Measurements from ENCODE around the gene PODXL.

The PODXL gene

GRCh38 chr7:131501422-131501821 lies 55.0 kb downstream of the PODXL start:
- Histone ChIP-seq H3K27ac (ENCODE audit: low read depth, low read length, severe bottlenecking) (no peak overlapping the region), H3K4me1 (ENCODE audit: control insufficient read depth, insufficient read depth, low read length, poor library complexity, severe bottlenecking) (peaks cover 7% of the 10 kb centered on the region), H3K4me3 (ENCODE audit: extremely low read depth, insufficient read depth, low read length, poor library complexity, severe bottlenecking) (no peak overlapping the region), H3K9me3 (ENCODE audit: control insufficient read depth, low read length) (no peaks in the 10 kb centered on the region), H3K36me3 (ENCODE audit: control insufficient read depth, insufficient read depth, low read length) (peaks cover 86% of the 10 kb centered on the region)
- 97 to 100% methylated on average over 3 of the region's 3 CpGs for WGBS, 2 experiments (ENCODE audit: insufficient coverage in 2 of 2)

DNA sequence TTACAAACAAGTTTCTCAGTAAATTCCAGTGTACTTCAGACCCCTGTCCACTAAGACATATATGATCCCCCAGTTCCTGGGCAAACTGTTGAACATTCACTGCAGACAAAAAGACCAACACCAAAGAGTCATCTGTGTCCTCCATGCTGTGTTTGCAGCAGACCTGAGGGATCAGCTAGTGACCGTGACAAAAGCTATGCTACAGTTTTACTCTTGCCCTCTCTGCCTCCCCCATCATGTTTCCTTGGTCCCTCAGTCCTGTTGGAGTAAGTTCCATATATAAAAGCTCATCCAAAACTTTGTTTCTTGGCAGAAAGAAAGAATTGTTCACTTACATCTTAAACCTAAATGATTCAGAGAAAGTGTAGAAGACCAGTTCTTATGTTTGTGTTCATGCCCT lies 56.1 kb downstream of the PODXL start:
- WGBS, 2 experiments (ENCODE audit: insufficient coverage in 2 of 2), result 50 to 86% methylated on average over 1 of the region's 1 CpG
- Histone ChIP-seq H3K36me3 (ENCODE audit: control insufficient read depth, insufficient read depth, low read length) (peaks cover 76% of the 10 kb centered on the region), H3K9me3 (ENCODE audit: control insufficient read depth, low read length) (no peaks in the 10 kb centered on the region), H3K4me1 (ENCODE audit: control insufficient read depth, insufficient read depth, low read length, poor library complexity, severe bottlenecking) (peaks cover 7% of the 10 kb centered on the region), H3K4me3 (ENCODE audit: extremely low read depth, insufficient read depth, low read length, poor library complexity, severe bottlenecking) (no peak overlapping the region), H3K27ac (ENCODE audit: low read depth, low read length, severe bottlenecking) (peak overlapping the region; percentile 13)

- Histone ChIP-seq H3K4me1 (ENCODE audit: control insufficient read depth, insufficient read depth, low read length, poor library complexity, severe bottlenecking) (peaks cover 7% of the 10 kb centered on the region), H3K4me3 (ENCODE audit: extremely low read depth, insufficient read depth, low read length, poor library complexity, severe bottlenecking) (no peak overlapping the region), H3K36me3 (ENCODE audit: control insufficient read depth, insufficient read depth, low read length) (peaks cover 75% of the 10 kb centered on the region), H3K27ac (ENCODE audit: low read depth, low read length, severe bottlenecking) (no peak overlapping the region), H3K9me3 (ENCODE audit: control insufficient read depth, low read length) (no peaks in the 10 kb centered on the region)
- 94 to 100% methylated on average over 2 to 4 of the region's 6 CpGs for WGBS, 2 experiments (ENCODE audit: insufficient coverage in 2 of 2)
Observed at GRCh38 chr7:131499801-131500200, 56.6 kb downstream of the PODXL start.

DNA sequence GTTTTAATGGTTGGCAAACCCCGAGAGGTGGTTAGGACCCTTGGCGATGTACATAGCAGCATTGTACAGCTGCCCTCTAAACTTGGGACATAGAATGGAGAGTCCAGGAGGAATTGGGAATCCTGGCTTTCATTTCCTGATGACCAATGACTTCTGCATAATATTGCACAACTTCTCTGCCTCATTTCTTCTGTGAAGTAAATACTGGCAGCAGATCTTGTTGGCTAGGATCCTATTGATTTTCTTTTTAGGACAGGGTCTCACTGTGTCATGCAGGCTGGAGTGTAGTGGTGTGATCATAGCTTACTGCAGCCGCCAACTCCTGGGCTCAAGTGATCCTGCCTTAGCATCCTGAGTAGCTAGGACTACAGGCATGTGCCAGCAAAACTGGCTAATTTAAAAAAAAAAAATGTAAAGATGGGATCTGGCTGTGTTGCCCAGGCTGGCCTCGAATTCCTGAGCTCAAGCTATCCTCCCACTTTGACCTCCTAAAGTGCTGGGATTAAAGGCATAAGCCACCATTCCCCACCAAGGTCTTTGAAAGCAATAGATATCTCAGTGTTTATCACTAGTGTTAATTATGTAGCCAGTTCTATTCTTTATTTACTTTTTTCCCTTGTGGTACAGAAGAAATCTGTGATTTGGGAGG lies 58.1 kb downstream of the PODXL start:
- 83 to 97% methylated on average over 3 to 4 of the region's 4 CpGs for WGBS, 2 experiments (ENCODE audit: insufficient coverage in 2 of 2)
- H3K4me3 ChIP-seq (ENCODE audit: extremely low read depth, insufficient read depth, low read length, poor library complexity, severe bottlenecking), result no peak overlapping the region
- no peaks in the 10 kb centered on the region for H3K9me3 ChIP-seq (ENCODE audit: control insufficient read depth, low read length)
- H3K4me1 ChIP-seq (ENCODE audit: control insufficient read depth, insufficient read depth, low read length, poor library complexity, severe bottlenecking), result peaks cover 5% of the 10 kb centered on the region
- H3K27ac ChIP-seq (ENCODE audit: low read depth, low read length, severe bottlenecking), result no peak overlapping the region
- peaks cover 62% of the 10 kb centered on the region for H3K36me3 ChIP-seq (ENCODE audit: control insufficient read depth, insufficient read depth, low read length)

DNA sequence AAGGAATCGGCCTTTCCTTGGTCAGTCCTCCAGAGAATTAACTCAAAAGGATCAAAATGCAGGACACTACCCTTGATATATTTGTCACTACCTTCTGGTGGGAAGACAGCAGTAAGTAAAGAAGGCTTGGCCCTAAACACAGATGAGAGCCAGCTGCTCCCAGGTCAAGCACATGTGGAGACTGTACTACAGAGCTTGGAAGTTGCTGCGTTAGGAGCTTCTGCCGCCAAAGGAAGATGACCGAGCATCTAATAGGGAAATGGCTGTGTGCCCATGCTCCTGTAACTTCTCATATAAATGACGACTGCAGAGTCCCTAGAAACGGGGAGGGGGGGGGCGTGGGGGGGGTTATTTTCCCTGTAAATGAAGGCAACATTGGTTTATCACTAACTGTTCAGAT lies 59.0 kb downstream of the PODXL start:
- WGBS, 2 experiments (ENCODE audit: insufficient coverage in 2 of 2), result 80 to 87% methylated on average over 1 to 3 of the region's 7 CpGs
- H3K4me3 ChIP-seq (ENCODE audit: extremely low read depth, insufficient read depth, low read length, poor library complexity, severe bottlenecking), result no peak overlapping the region
- H3K27ac ChIP-seq (ENCODE audit: low read depth, low read length, severe bottlenecking), result peak overlapping the region; percentile 26
- peaks cover 53% of the 10 kb centered on the region for H3K36me3 ChIP-seq (ENCODE audit: control insufficient read depth, insufficient read depth, low read length)
- H3K9me3 ChIP-seq (ENCODE audit: control insufficient read depth, low read length), result no peaks in the 10 kb centered on the region
- H3K4me1 ChIP-seq (ENCODE audit: control insufficient read depth, insufficient read depth, low read length, poor library complexity, severe bottlenecking), result peaks cover 2% of the 10 kb centered on the region

DNA sequence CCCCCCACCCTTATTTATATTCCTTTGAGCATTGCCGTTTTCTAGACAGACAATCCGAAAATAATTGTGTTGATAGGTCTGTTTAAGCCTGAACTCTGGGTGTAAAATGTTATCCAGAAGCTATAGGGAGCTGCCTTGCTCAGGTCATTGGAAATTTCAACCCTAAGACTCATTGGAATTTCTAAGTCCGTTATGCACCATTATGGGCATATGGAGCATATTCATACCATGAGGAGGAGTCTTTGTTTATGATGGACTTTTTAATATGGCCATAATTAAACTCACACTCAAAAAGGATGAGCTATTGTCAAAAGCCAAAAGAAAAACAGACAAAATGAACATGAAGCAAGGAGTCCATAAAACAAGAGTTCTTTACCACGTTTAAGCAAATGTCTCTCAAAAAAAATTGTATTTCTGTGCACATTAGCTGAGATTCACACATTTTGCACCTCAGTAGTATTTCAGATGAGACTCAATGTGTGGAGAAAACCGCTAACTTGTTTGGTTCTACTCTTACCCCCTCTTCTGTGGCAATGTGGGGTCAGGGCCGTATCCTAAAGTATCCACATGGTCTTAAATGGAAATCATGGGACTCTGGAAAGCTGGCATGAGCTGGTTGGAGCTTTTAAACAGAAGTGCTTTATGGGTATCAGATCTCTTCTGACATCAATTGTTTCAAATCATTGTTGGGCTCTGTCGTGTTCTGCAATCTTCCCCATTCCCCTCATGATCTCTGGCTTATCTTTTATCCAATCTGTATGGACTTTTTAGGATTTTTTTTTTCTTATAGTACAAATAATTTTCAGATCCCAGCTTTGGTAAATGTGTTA lies 60.5 kb downstream of the PODXL start:
- H3K27ac ChIP-seq (ENCODE audit: low read depth, low read length, severe bottlenecking), result no peak overlapping the region
- H3K4me1 ChIP-seq (ENCODE audit: control insufficient read depth, insufficient read depth, low read length, poor library complexity, severe bottlenecking), result no peaks in the 10 kb centered on the region
- H3K4me3 ChIP-seq (ENCODE audit: extremely low read depth, insufficient read depth, low read length, poor library complexity, severe bottlenecking), result no peak overlapping the region
- 95 to 100% methylated on average over 1 to 4 of the region's 7 CpGs for WGBS, 2 experiments (ENCODE audit: insufficient coverage in 2 of 2)
- no peaks in the 10 kb centered on the region for H3K9me3 ChIP-seq (ENCODE audit: control insufficient read depth, low read length)
- H3K36me3 ChIP-seq (ENCODE audit: control insufficient read depth, insufficient read depth, low read length), result peaks cover 45% of the 10 kb centered on the region

- Histone ChIP-seq H3K9me3 (ENCODE audit: control insufficient read depth, low read length) (no peaks in the 10 kb centered on the region), H3K36me3 (ENCODE audit: control insufficient read depth, insufficient read depth, low read length) (peaks cover 36% of the 10 kb centered on the region), H3K4me1 (ENCODE audit: control insufficient read depth, insufficient read depth, low read length, poor library complexity, severe bottlenecking) (no peaks in the 10 kb centered on the region), H3K27ac (ENCODE audit: low read depth, low read length, severe bottlenecking) (no peak overlapping the region), H3K4me3 (ENCODE audit: extremely low read depth, insufficient read depth, low read length, poor library complexity, severe bottlenecking) (no peak overlapping the region)
- WGBS, 2 experiments (ENCODE audit: insufficient coverage in 2 of 2), result no CpG with 5 or more reads among the region's 2 CpGs
Observed at GRCh38 chr7:131494182-131494581, 62.2 kb downstream of the PODXL start.

- Histone ChIP-seq H3K4me1 (ENCODE audit: control insufficient read depth, insufficient read depth, low read length, poor library complexity, severe bottlenecking) (no peaks in the 10 kb centered on the region), H3K9me3 (ENCODE audit: control insufficient read depth, low read length) (no peaks in the 10 kb centered on the region), H3K27ac (ENCODE audit: low read depth, low read length, severe bottlenecking) (peak overlapping the region; percentile 7), H3K36me3 (ENCODE audit: control insufficient read depth, insufficient read depth, low read length) (peaks cover 31% of the 10 kb centered on the region), H3K4me3 (ENCODE audit: extremely low read depth, insufficient read depth, low read length, poor library complexity, severe bottlenecking) (no peak overlapping the region)
Observed at GRCh38 chr7:131493581-131493980, 62.8 kb downstream of the PODXL start.

- 100% methylated on average over 1 of the region's 2 CpGs; no CpG with 5 or more reads in 1 of the 2 experiments for WGBS, 2 experiments (ENCODE audit: insufficient coverage in 2 of 2)
- no peak overlapping the region for H3K4me3 ChIP-seq (ENCODE audit: extremely low read depth, insufficient read depth, low read length, poor library complexity, severe bottlenecking)
- H3K27ac ChIP-seq (ENCODE audit: low read depth, low read length, severe bottlenecking), result peak overlapping the region; percentile 7
- H3K36me3 ChIP-seq (ENCODE audit: control insufficient read depth, insufficient read depth, low read length), result peaks cover 27% of the 10 kb centered on the region
- no peaks in the 10 kb centered on the region for H3K9me3 ChIP-seq (ENCODE audit: control insufficient read depth, low read length)
- H3K4me1 ChIP-seq (ENCODE audit: control insufficient read depth, insufficient read depth, low read length, poor library complexity, severe bottlenecking), result no peaks in the 10 kb centered on the region
Observed at GRCh38 chr7:131493081-131493480, 63.3 kb downstream of the PODXL start.

- WGBS, 2 experiments (ENCODE audit: insufficient coverage in 2 of 2), result 80 to 96% methylated on average over 1 to 3 of the region's 4 CpGs
- Histone ChIP-seq H3K4me1 (ENCODE audit: control insufficient read depth, insufficient read depth, low read length, poor library complexity, severe bottlenecking) (peaks cover 8% of the 10 kb centered on the region), H3K9me3 (ENCODE audit: control insufficient read depth, low read length) (no peaks in the 10 kb centered on the region), H3K36me3 (ENCODE audit: control insufficient read depth, insufficient read depth, low read length) (peaks cover 16% of the 10 kb centered on the region), H3K4me3 (ENCODE audit: extremely low read depth, insufficient read depth, low read length, poor library complexity, severe bottlenecking) (no peak overlapping the region), H3K27ac (ENCODE audit: low read depth, low read length, severe bottlenecking) (no peak overlapping the region)
Observed at GRCh38 chr7:131489881-131490280, 66.5 kb downstream of the PODXL start.

GRCh38 chr7:131489196-131489595 lies 67.2 kb downstream of the PODXL start:
- Histone ChIP-seq H3K9me3 (ENCODE audit: control insufficient read depth, low read length) (no peaks in the 10 kb centered on the region), H3K27ac (ENCODE audit: low read depth, low read length, severe bottlenecking) (no peak overlapping the region), H3K36me3 (ENCODE audit: control insufficient read depth, insufficient read depth, low read length) (peaks cover 14% of the 10 kb centered on the region), H3K4me3 (ENCODE audit: extremely low read depth, insufficient read depth, low read length, poor library complexity, severe bottlenecking) (no peak overlapping the region), H3K4me1 (ENCODE audit: control insufficient read depth, insufficient read depth, low read length, poor library complexity, severe bottlenecking) (peaks cover 8% of the 10 kb centered on the region)
- no CpG with 5 or more reads among the region's 1 CpG for WGBS, 2 experiments (ENCODE audit: insufficient coverage in 2 of 2)
